NCI-H187 treated with DMSO at 0.1 percent for 48 hours (cell line): ENCODE measurements around the gene KIF2C.
A peak's percentile ranks its signal among the peaks of the same experiment; 100 is the strongest.
"Not testable (repeated sequence)": the region's sequence is repeated elsewhere in the genome, so short reads cannot be mapped to it uniquely, and the experiment has no call there.

ENCODE experiments used
- DNase-seq: peaks from one replicate; lab custom pipeline; 2025; lab: John Stamatoyannopoulos, UW

KIF2C gene

GRCh38 chr1:44719318-44719717 is 20.3 kb upstream of the KIF2C start:
- no peak for DNase-seq

- no peak for DNase-seq
Observed at GRCh38 chr1:44720281-44720680, 19.4 kb upstream of the KIF2C start.

GRCh38 chr1:44721485-44722361 is 17.9 kb upstream of the KIF2C start:
- DNase-seq: peak; percentile 80

- no peak for DNase-seq
Observed at GRCh38 chr1:44723064-44723463, 16.6 kb upstream of the KIF2C start.

GRCh38 chr1:44723496-44724295 is 15.9 kb upstream of the KIF2C start:
- DNase-seq: no peak

GRCh38 chr1:44724296-44724954 is 15.2 kb upstream of the KIF2C start:
- no peak for DNase-seq

- DNase-seq: no peak
Observed at GRCh38 chr1:44724955-44725698, 14.5 kb upstream of the KIF2C start.

GRCh38 chr1:44730741-44731512 is 8.7 kb upstream of the KIF2C start, which contains the start of gene RNU5D-1:
TSS of gene RNU5D-1 (minus strand) at chr1:44731170.
- DNase-seq: peak; percentile 88

- no peak for DNase-seq
Observed at GRCh38 chr1:44733365-44733764, 6.3 kb upstream of the KIF2C start.

GRCh38 chr1:44733784-44734183 is 5.9 kb upstream of the KIF2C start:
- no peak for DNase-seq

GRCh38 chr1:44735992-44736391 is 3.6 kb upstream of the KIF2C start:
- no peak for DNase-seq

GRCh38 chr1:44738953-44739306 is 707 bp upstream of the KIF2C start:
- not testable (repeated sequence) for DNase-seq

GRCh38 chr1:44740179-44740617 is 561 bp downstream of the KIF2C start:
- no peak for DNase-seq

GRCh38 chr1:44743211-44743610 is 3.6 kb downstream of the KIF2C start:
- no peak for DNase-seq

- DNase-seq: no peak
Observed at GRCh38 chr1:44747878-44748277, 8.2 kb downstream of the KIF2C start.

- DNase-seq: no peak
Observed at GRCh38 chr1:44757420-44757819, 17.8 kb downstream of the KIF2C start.

GRCh38 chr1:44759077-44759476 is 19.4 kb downstream of the KIF2C start:
- DNase-seq: no peak

- DNase-seq: no peak
Observed at GRCh38 chr1:44760876-44761275, 21.2 kb downstream of the KIF2C start.

- not testable (repeated sequence) for DNase-seq
Observed at GRCh38 chr1:44766421-44766820, 26.8 kb downstream of the KIF2C start.

- DNase-seq: peak; percentile 69
Observed at GRCh38 chr1:44775078-44775929, 35.7 kb downstream of the KIF2C start, which contains the start of gene RPS8. TSS of gene RPS8 (plus strand) at chr1:44775540. CDS start at chr1:44775597, 57 bp downstream.
